Aorta (tissue), 5 donors: ENCODE results near the gene CUL9. TPM values are rescaled to one million over a fixed set of nuclear protein-coding genes. Genes with fewer than 3 reads are reported as not detected.
A peak's percentile ranks its signal among the peaks of the same experiment; 100 is the strongest.

Source experiments
- ATAC-seq: fragments of 200-7000 bp; cut with Tn5 transposase; one replicate; pipeline ENCODE4 v1.9.1; 2022; ENCODE audit warnings: moderate library complexity; ENCODE audit not compliant: low FRiP score
- DNase-seq, 2 donors: peaks; one replicate each; pipeline ENCODE4 v3.0.0-alpha.2; 2020
- H3K27ac ChIP-seq, 2 donors: one replicate each; pipeline ENCODE4 v1.5.1; 2013; ENCODE audit warnings: low read length in 2 of 2, mild to moderate bottlenecking in 2 of 2, moderate library complexity in 2 of 2, control low read depth in 1 of 2, inconsistent platforms in 1 of 2, low read depth in 1 of 2
- H3K27me3 ChIP-seq, 2 donors: one replicate each; pipeline ENCODE4 v1.6.1; 2013; ENCODE audit warnings: control low read depth in 1 of 2, low read length in 1 of 2, mild to moderate bottlenecking in 1 of 2, moderate library complexity in 1 of 2; ENCODE audit not compliant: insufficient read depth in 2 of 2, control insufficient read depth in 1 of 2
- H3K36me3 ChIP-seq, 2 donors: one replicate each; pipeline ENCODE4 v1.6.1; 2013; ENCODE audit warnings: control low read depth in 1 of 2, low read length in 1 of 2, mild to moderate bottlenecking in 1 of 2; ENCODE audit not compliant: insufficient read depth in 2 of 2, control insufficient read depth in 1 of 2
- H3K4me1 ChIP-seq, 2 donors: one replicate each; pipeline ENCODE4 v1.6.1; 2013; ENCODE audit warnings: low read length in 2 of 2, control low read depth in 1 of 2, mild to moderate bottlenecking in 1 of 2, moderate library complexity in 1 of 2; ENCODE audit not compliant: insufficient read depth in 2 of 2, control insufficient read depth in 1 of 2
- H3K4me3 ChIP-seq, 2 donors: one replicate each; pipeline ENCODE4 v1.5.1; 2013; ENCODE audit warnings: low read length in 2 of 2, control low read depth in 1 of 2, mild to moderate bottlenecking in 1 of 2
- H3K9me3 ChIP-seq: one replicate; pipeline ENCODE4 v1.6.1; 2013; ENCODE audit warnings: mild to moderate bottlenecking, low read length; ENCODE audit not compliant: control insufficient read depth
- WGBS, 2 donors: extraction: QIAGEN DNeasy Blood & Tissue Kit; methylation state at CpG; one replicate each; pipeline ENCODE4 v1.1.7; 2013; 5-methylcytosine and 5-hydroxymethylcytosine counted together
- intact Hi-C, 2 donors: fragments of 100-400 bp; cut with DNase I; formaldehyde crosslinking; loops; one replicate each; pipeline versions ENCODE4 v1.14.2 to v1.15.0; 2022
- polyA plus RNA-seq, 2 donors: library from polyadenylated mRNA; stranded (reverse); fragments of 200-250 nt; gene quantifications; one replicate each; pipeline ENCODE4 v1.2.3, GENCODE V29; 2013
- total RNA-seq, 2 donors: library from RNA; stranded (reverse); fragmentation: NEBNext Ultra II Directional; extraction: Animal tissue kit (Norgen Biotek cat#: 25700); gene quantifications; one replicate each; pipeline ENCODE4 v1.2.1, GENCODE V29; 2021
- donor health status: healthy with polysubstance abuse.
- donor health status: Bipolar disorder and iron deficiency.
- donor health status: DM: no; HTN: no; CAD: no.
- donor health status: DM: no; HTN: no; CAD: no.
- donor health status: DM: yes; HTN: yes; CAD: no.

The CUL9 gene
- total and polyA plus RNA-seq, 4 donors: 8.1 to 106 (median 43.6) TPM

GRCh38 chr6:43171707-43172103 lies 10.3 kb upstream of the CUL9 start:
- intact Hi-C loops: no loop called here
- no peaks in the 10 kb centered on the region for H3K27me3 ChIP-seq
- DNase-seq: peak in 1 of 2 donors; percentile 82
- no peak for ATAC-seq
- H3K27ac ChIP-seq: peak overlapping the region; percentile 88 to 98
- no peaks in the 10 kb centered on the region for H3K4me1 ChIP-seq
- no peaks in the 10 kb centered on the region for H3K9me3 ChIP-seq
- 0 to 1% methylated on average over 26 to 57 of the region's 57 CpGs for WGBS, 2 donors
- peak overlapping the region; percentile 76 to 82 for H3K4me3 ChIP-seq
- H3K36me3 ChIP-seq: peaks cover 0 to 7% of the 10 kb centered on the region in 2 donors

- no peaks in the 10 kb centered on the region for H3K4me1 ChIP-seq
- H3K9me3 ChIP-seq: no peaks in the 10 kb centered on the region
- WGBS, 2 donors: 1% methylated on average over 46 of the region's 46 CpGs
- peak overlapping the region; percentile 88 to 98 for H3K27ac ChIP-seq
- H3K36me3 ChIP-seq: peaks cover 0 to 7% of the 10 kb centered on the region in 2 donors
- no peak for ATAC-seq
- DNase-seq: peak; percentile 69 to 86
- H3K27me3 ChIP-seq: no peaks in the 10 kb centered on the region
- intact Hi-C loops: no loop called here
- peak overlapping the region; percentile 76 to 82 for H3K4me3 ChIP-seq
These were observed 9.6 kb upstream of the CUL9 start for GRCh38 chr6:43172104-43173007.

- ATAC-seq (no peak), DNase-seq (peak in 1 of 2 donors; percentile 53)
- Histone ChIP-seq H3K9me3 (no peaks in the 10 kb centered on the region), H3K4me1 (no peaks in the 10 kb centered on the region), H3K36me3 (peaks cover 0 to 13% of the 10 kb centered on the region in 2 donors), H3K4me3 (peak overlapping the region; percentile 7 to 76), H3K27me3 (no peaks in the 10 kb centered on the region), H3K27ac (peak overlapping the region; percentile 88 to 98)
- intact Hi-C loops: no loop called here
- 6 to 9% methylated on average over 11 of the region's 11 CpGs for WGBS, 2 donors
These were observed 8.3 kb upstream of the CUL9 start for GRCh38 chr6:43173591-43174262.

- Histone ChIP-seq H3K9me3 (no peaks in the 10 kb centered on the region), H3K36me3 (peaks cover 0 to 19% of the 10 kb centered on the region in 2 donors), H3K4me1 (no peaks in the 10 kb centered on the region), H3K4me3 (peak overlapping the region; percentile 22 to 66), H3K27me3 (no peaks in the 10 kb centered on the region), H3K27ac (peak overlapping the region; percentile 61 to 98)
- ATAC-seq: peak; percentile 89
- intact Hi-C loops: no loop called here
- peak; percentile 97 to 99 for DNase-seq
- 0 to 1% methylated on average over 32 of the region's 32 CpGs for WGBS, 2 donors
These were observed 7.5 kb upstream of the CUL9 start for GRCh38 chr6:43174263-43175112.

- no peak overlapping the region for H3K4me3 ChIP-seq
- 85 to 86% methylated on average over 11 of the region's 11 CpGs for WGBS, 2 donors
- H3K27ac ChIP-seq: peak overlapping the region in 1 of 2 donors; percentile 4
- DNase-seq (peak in 1 of 2 donors; percentile 68), ATAC-seq (no peak)
- H3K36me3 ChIP-seq: peaks cover 0 to 20% of the 10 kb centered on the region in 2 donors
- intact Hi-C loops: no loop called here
- H3K4me1 ChIP-seq: no peaks in the 10 kb centered on the region
- no peaks in the 10 kb centered on the region for H3K27me3 ChIP-seq
- no peaks in the 10 kb centered on the region for H3K9me3 ChIP-seq
These were observed 6.1 kb upstream of the CUL9 start for GRCh38 chr6:43175676-43176422.

- Histone ChIP-seq H3K9me3 (no peaks in the 10 kb centered on the region), H3K4me1 (no peaks in the 10 kb centered on the region), H3K4me3 (no peak overlapping the region), H3K36me3 (peaks cover 0 to 20% of the 10 kb centered on the region in 2 donors), H3K27ac (no peak overlapping the region), H3K27me3 (no peaks in the 10 kb centered on the region)
- ATAC-seq (no peak), DNase-seq (peak in 1 of 2 donors; percentile 71)
- 84 to 88% methylated on average over 6 of the region's 6 CpGs for WGBS, 2 donors
- intact Hi-C loops: no loop called here
These were observed 5.6 kb upstream of the CUL9 start for GRCh38 chr6:43176423-43176786.

DNA sequence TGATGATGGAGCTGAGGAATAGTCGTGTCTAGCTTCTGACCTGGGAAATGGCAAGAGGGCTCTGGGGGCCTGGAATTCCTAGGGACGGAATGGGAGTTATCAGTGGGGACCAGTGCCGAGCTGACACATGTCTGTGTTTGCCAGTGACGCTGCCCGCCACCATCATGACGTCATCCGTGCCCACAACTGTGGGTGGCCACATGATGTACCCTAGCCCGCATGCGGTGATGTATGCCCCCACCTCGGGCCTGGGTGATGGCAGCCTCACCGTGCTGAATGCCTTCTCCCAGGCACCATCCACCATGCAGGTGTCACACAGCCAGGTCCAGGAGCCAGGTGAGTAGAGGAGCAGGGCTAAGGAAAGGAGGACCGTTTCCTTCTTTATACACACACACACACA lies 3.8 kb upstream of the CUL9 start:
- Histone ChIP-seq H3K36me3 (peaks cover 0 to 20% of the 10 kb centered on the region in 2 donors), H3K9me3 (no peaks in the 10 kb centered on the region), H3K4me1 (no peaks in the 10 kb centered on the region), H3K4me3 (no peak overlapping the region), H3K27me3 (no peaks in the 10 kb centered on the region), H3K27ac (no peak overlapping the region)
- intact Hi-C loops: no loop called here
- 72% methylated on average over 12 of the region's 12 CpGs for WGBS, 2 donors
- peak in 1 of 2 donors; percentile 66 for DNase-seq
- no peak for ATAC-seq
